ENCODE data around the gene PLB1.

- no peak for TF ChIP-seq CTCF (IDR thresholded peaks at IDR 0.05)
- no peak for TF ChIP-seq POLR2A (IDR thresholded peaks at IDR 0.05)
Measured at GRCh38 chr2:28626376-28626775, 130.5 kb downstream of the PLB1 start.
